T-cell (primary cell): ENCODE data around the gene EN2. TPM values are rescaled to one million over a fixed set of nuclear protein-coding genes. Genes with fewer than 3 reads are reported as not detected.

ENCODE experiments used
- ATAC-seq, 4 experiments: fragments of 200-7000 bp in 3 of 4; fragments of 150-1000 bp in 1 of 4; cut with Tn5 transposase; replicated peaks in 1 of 4; 1 replicate in 3 of 4; 2 replicates in 1 of 4; pipeline ENCODE4 v1.10.0; 2021; ENCODE audit warnings: moderate library complexity in 3 of 4, mild to moderate bottlenecking in 2 of 4, moderate number of reproducible peaks in 1 of 4
- CTCF ChIA-PET, 2 donors: fragments of 300-600 bp; sonication (Branson Sonifier 250); formaldehyde crosslinking; loops; one replicate each; lab custom pipeline; 2022; ENCODE audit warnings: antibody characterized with exemption in 2 of 2; lab: Charles Lee
- POLR2A ChIA-PET, 2 donors: fragments of 300-600 bp; sonication (Branson Sonifier 250); formaldehyde crosslinking; loops; one replicate each; lab custom pipeline; 2022; ENCODE audit warnings: antibody characterized with exemption in 2 of 2; lab: Charles Lee
- DNase-seq, 35 experiments: peaks; one replicate each; pipeline versions ENCODE4 v3.0.0 to v3.0.0-alpha.2; 2013 to 2023
- H3K27ac ChIP-seq: one replicate; pipeline ENCODE4 v1.5.1; 2013; ENCODE audit warnings: low read length
- H3K27me3 ChIP-seq, 2 experiments: replicated peaks in 1 of 2; 1 replicate in 1 of 2; 2 replicates in 1 of 2; pipeline versions ENCODE4 v1.6.1 to v1.7.0; 2013; ENCODE audit warnings: low read length in 1 of 2, mixed read lengths in 1 of 2; ENCODE audit not compliant: control insufficient read depth in 2 of 2, insufficient read depth in 2 of 2; ENCODE audit errors: extremely low read depth in 1 of 2
- H3K36me3 ChIP-seq, 2 donors: 1 replicate in 1 of 2; 2 replicates in 1 of 2; pipeline versions ENCODE4 v1.6.1 to v1.7.0; 2013; ENCODE audit warnings: low read length in 1 of 2; ENCODE audit not compliant: control insufficient read depth in 2 of 2, insufficient read depth in 1 of 2; ENCODE audit errors: extremely low read depth in 1 of 2
- H3K4me1 ChIP-seq, 2 experiments: 1 replicate in 1 of 2; 2 replicates in 1 of 2; pipeline versions ENCODE4 v1.6.1 to v1.7.0; 2013; ENCODE audit warnings: low read length in 2 of 2, mixed read lengths in 1 of 2; ENCODE audit not compliant: insufficient read depth in 2 of 2, control insufficient read depth in 1 of 2; ENCODE audit errors: extremely low read depth in 1 of 2
- H3K4me3 ChIP-seq, 2 donors: 1 replicate in 1 of 2; 2 replicates in 1 of 2; pipeline versions ENCODE4 v1.5.1 to v1.7.0; 2013; ENCODE audit warnings: mild to moderate bottlenecking in 2 of 2, low read length in 1 of 2, moderate library complexity in 1 of 2; ENCODE audit not compliant: control insufficient read depth in 1 of 2; ENCODE audit errors: extremely low read depth in 1 of 2
- H3K9me3 ChIP-seq: 2 replicates; pipeline ENCODE4 v1.7.0; 2013
- H3K27ac Mint-ChIP-seq, 2 donors: one replicate each; pipeline ENCODE4 v1.8.0; 2020 to 2021; ENCODE audit warnings: mild to moderate bottlenecking in 2 of 2, mixed read lengths in 2 of 2
- H3K27me3 Mint-ChIP-seq, 2 donors: one replicate each; pipeline ENCODE4 v1.8.0; 2021 to 2022; ENCODE audit warnings: mixed read lengths in 2 of 2
- H3K36me3 Mint-ChIP-seq: one replicate; pipeline ENCODE4 v1.8.0; 2021; ENCODE audit warnings: mixed read lengths
- H3K4me1 Mint-ChIP-seq, 3 donors: one replicate each; pipeline ENCODE4 v1.8.0; 2020 to 2022; ENCODE audit warnings: mixed read lengths in 3 of 3, mild to moderate bottlenecking in 1 of 3
- H3K4me3 Mint-ChIP-seq, 3 donors: one replicate each; pipeline ENCODE4 v1.8.0; 2020 to 2022; ENCODE audit warnings: mild to moderate bottlenecking in 3 of 3, mixed read lengths in 3 of 3, moderate library complexity in 3 of 3
- H3K9me3 Mint-ChIP-seq, 3 donors: one replicate each; pipeline ENCODE4 v1.8.0; 2020 to 2022; ENCODE audit warnings: mixed read lengths in 3 of 3
- WGBS: methylation state at CpG from one replicate; pipeline ENCODE4 v1.1.5; 2013; ENCODE audit warnings: missing lambda C conversion rate; ENCODE audit not compliant: insufficient coverage; 5-methylcytosine and 5-hydroxymethylcytosine counted together
- total RNA-seq, 35 experiments: library from RNA in 6 of 35; stranded (reverse) in 6 of 35; fragments of 120-200 nt in 1 of 35; gene quantifications; one replicate each; pipeline versions ENCODE4 v1.2.1 to v1.2.4 and lab custom pipeline; 2013 to 2026

Gene EN2
- total RNA-seq, 5 donors from 2014 or later (not counting 1 experiment from before 2014, with no cell fraction given), result not detected

DNA sequence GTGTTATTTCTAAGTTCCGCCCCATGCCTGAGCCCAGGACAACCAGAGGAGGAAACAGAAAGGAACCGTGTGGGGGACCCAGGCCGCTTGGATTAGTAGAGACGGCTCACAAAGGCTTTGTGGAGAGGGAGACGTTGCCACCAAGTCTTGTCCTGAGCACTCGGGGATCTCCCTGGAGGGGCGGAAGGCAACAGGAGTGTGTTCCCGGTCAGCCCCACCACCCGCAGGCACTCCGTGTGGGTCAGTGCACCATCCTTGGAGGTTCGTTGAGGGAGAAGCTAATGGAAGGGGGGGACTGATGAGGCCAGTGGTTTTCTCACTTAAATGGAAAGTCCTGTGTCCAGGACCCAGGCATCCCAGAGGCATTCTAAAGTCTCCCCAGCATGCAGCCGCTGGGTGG, 26.7 kb upstream of the EN2 start:
- H3K36me3 ChIP-seq, result no peaks in the 10 kb centered on the region
- no peak for DNase-seq
- no peak for ATAC-seq
- WGBS, result 83% methylated on average over 5 of the region's 12 CpGs
- Mint-ChIP-seq H3K36me3 (no peaks in the 10 kb centered on the region), H3K27ac (no peak overlapping the region), H3K27me3 (peaks cover 39% of the 10 kb centered on the region in 2 donors), H3K4me1 (no peaks in the 10 kb centered on the region), H3K9me3 (peaks cover 0 to 5% (median 2%) of the 10 kb centered on the region in 3 donors), H3K4me3 (no peak overlapping the region)
- no peaks in the 10 kb centered on the region for H3K4me1 ChIP-seq
- H3K9me3 ChIP-seq, result no peaks in the 10 kb centered on the region
- H3K4me3 ChIP-seq, result no peak overlapping the region
- H3K27me3 ChIP-seq, result peaks cover 4 to 60% of the 10 kb centered on the region in 2 experiments
- no peak overlapping the region for H3K27ac ChIP-seq
- ChIA-PET CTCF (no interaction called here), POLR2A (no interaction called here)

- H3K9me3 ChIP-seq, result no peaks in the 10 kb centered on the region
- Mint-ChIP-seq H3K36me3 (no peaks in the 10 kb centered on the region), H3K4me1 (no peaks in the 10 kb centered on the region), H3K9me3 (peaks cover 0 to 5% (median 2%) of the 10 kb centered on the region in 3 donors), H3K27me3 (peaks cover 44% of the 10 kb centered on the region in 2 donors), H3K4me3 (no peak overlapping the region), H3K27ac (no peak overlapping the region)
- POLR2A ChIA-PET, result no interaction called here
- no peak overlapping the region for H3K27ac ChIP-seq
- DNase-seq, result no peak
- H3K36me3 ChIP-seq, result no peaks in the 10 kb centered on the region
- H3K4me3 ChIP-seq, result no peak overlapping the region
- CTCF ChIA-PET, result no interaction called here
- peaks cover 4 to 62% of the 10 kb centered on the region in 2 experiments for H3K27me3 ChIP-seq
- no peak for ATAC-seq
- no peaks in the 10 kb centered on the region for H3K4me1 ChIP-seq
- 83% methylated on average over 14 of the region's 14 CpGs for WGBS
Observed at GRCh38 chr7:155431711-155432110, 26.2 kb upstream of the EN2 start.

DNA sequence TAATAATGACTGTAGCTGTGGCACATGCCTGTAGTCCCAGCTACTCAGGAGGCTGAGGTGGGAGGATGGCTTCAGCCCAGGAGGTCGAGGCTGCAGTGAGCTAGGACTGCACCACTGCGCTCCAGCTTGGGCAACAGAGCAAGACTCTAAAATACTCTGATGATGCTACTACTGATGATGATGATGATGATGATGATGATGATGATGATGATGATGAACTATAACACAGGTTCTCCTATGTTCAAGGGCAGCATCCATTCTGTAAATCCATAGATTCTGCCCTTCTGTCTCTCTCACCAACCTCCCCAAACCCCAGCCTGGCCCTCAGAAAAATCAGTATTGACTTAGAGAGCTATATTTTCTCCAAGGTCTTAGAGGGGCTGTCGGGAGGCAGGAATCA, 22.8 kb upstream of the EN2 start:
- DNase-seq (no peak), ATAC-seq (no peak)
- H3K4me3 ChIP-seq, result no peak overlapping the region
- H3K36me3 Mint-ChIP-seq, result no peaks in the 10 kb centered on the region
- ChIA-PET CTCF (interaction anchor here (0.6 kb wide), 2 partner anchors 91 to 377 kb away, joined by 3 read pairs; partner anchors contain the start of gene SHH (in 1 of the 2)), POLR2A (no interaction called here)
- peaks cover 50 to 56% of the 10 kb centered on the region in 2 donors for H3K27me3 Mint-ChIP-seq
- H3K27ac Mint-ChIP-seq, result no peak overlapping the region
- H3K27ac ChIP-seq, result no peak overlapping the region
- peaks cover 0 to 5% (median 2%) of the 10 kb centered on the region in 3 donors for H3K9me3 Mint-ChIP-seq
- WGBS, result 70% methylated on average over 2 of the region's 3 CpGs
- no peak overlapping the region for H3K4me3 Mint-ChIP-seq
- H3K4me1 ChIP-seq, result no peaks in the 10 kb centered on the region
- H3K36me3 ChIP-seq, result no peaks in the 10 kb centered on the region
- peaks cover 4 to 64% of the 10 kb centered on the region in 2 experiments for H3K27me3 ChIP-seq
- H3K9me3 ChIP-seq, result no peaks in the 10 kb centered on the region
- H3K4me1 Mint-ChIP-seq, result no peaks in the 10 kb centered on the region

DNA sequence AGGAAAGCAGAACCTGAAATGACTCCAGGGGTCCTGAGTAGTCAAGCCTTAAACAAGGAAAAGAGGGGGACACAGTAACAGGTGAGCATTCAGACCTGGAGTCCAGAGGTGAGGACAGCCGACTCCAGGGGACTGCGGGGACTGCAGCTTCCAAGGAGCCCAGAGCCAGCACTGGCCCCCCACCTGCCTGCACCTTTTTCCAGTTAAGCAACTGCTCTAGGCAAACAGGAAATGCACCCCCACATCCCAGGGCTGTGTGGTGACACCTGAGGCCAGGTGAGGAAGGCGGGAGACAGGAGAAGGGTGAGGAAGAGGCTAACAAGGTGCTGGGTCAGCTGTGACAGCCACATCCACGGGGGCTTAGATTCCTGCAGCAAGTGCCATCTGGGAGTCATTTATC, 20.1 kb upstream of the EN2 start:
- DNase-seq, result no peak
- Mint-ChIP-seq H3K27ac (no peak overlapping the region), H3K4me1 (no peaks in the 10 kb centered on the region), H3K27me3 (peaks cover 49 to 64% of the 10 kb centered on the region in 2 donors), H3K4me3 (no peak overlapping the region), H3K9me3 (peaks cover 0 to 5% (median 2%) of the 10 kb centered on the region in 3 donors), H3K36me3 (no peaks in the 10 kb centered on the region)
- ChIA-PET POLR2A (no interaction called here), CTCF (no interaction called here)
- no peak for ATAC-seq
- Histone ChIP-seq H3K27ac (no peak overlapping the region), H3K4me1 (no peaks in the 10 kb centered on the region), H3K27me3 (peaks cover 2 to 73% of the 10 kb centered on the region in 2 experiments), H3K9me3 (no peaks in the 10 kb centered on the region), H3K36me3 (no peaks in the 10 kb centered on the region), H3K4me3 (no peak overlapping the region)
- 86% methylated on average over 1 of the region's 4 CpGs for WGBS

- no peaks in the 10 kb centered on the region for H3K9me3 Mint-ChIP-seq
- no peaks in the 10 kb centered on the region for H3K36me3 Mint-ChIP-seq
- DNase-seq (no peak), ATAC-seq (no peak)
- Histone ChIP-seq H3K27me3 (peaks cover 2 to 67% of the 10 kb centered on the region in 2 experiments), H3K27ac (no peak overlapping the region), H3K4me1 (no peaks in the 10 kb centered on the region), H3K36me3 (no peaks in the 10 kb centered on the region), H3K4me3 (no peak overlapping the region), H3K9me3 (no peaks in the 10 kb centered on the region)
- peaks cover 54 to 65% of the 10 kb centered on the region in 2 donors for H3K27me3 Mint-ChIP-seq
- CTCF ChIA-PET, result no interaction called here
- POLR2A ChIA-PET, result no interaction called here
- no peak overlapping the region for H3K27ac Mint-ChIP-seq
- no peak overlapping the region for H3K4me3 Mint-ChIP-seq
- WGBS, result 50% methylated on average over 2 of the region's 7 CpGs
- no peaks in the 10 kb centered on the region for H3K4me1 Mint-ChIP-seq
Observed at GRCh38 chr7:155438777-155439176, 19.2 kb upstream of the EN2 start.

GRCh38 chr7:155439311-155440017, 18.5 kb upstream of the EN2 start:
- Mint-ChIP-seq H3K4me3 (no peak overlapping the region), H3K4me1 (no peaks in the 10 kb centered on the region), H3K9me3 (no peaks in the 10 kb centered on the region), H3K27me3 (peaks cover 55 to 66% of the 10 kb centered on the region in 2 donors), H3K36me3 (no peaks in the 10 kb centered on the region), H3K27ac (no peak overlapping the region)
- 76% methylated on average over 14 of the region's 20 CpGs for WGBS
- H3K36me3 ChIP-seq, result no peaks in the 10 kb centered on the region
- no peaks in the 10 kb centered on the region for H3K4me1 ChIP-seq
- H3K9me3 ChIP-seq, result no peaks in the 10 kb centered on the region
- DNase-seq (no peak), ATAC-seq (no peak)
- H3K4me3 ChIP-seq, result no peak overlapping the region
- H3K27ac ChIP-seq, result no peak overlapping the region
- ChIA-PET CTCF (no interaction called here), POLR2A (no interaction called here)
- H3K27me3 ChIP-seq, result peaks cover 3 to 67% of the 10 kb centered on the region in 2 experiments
